GM15510 (cell line): ENCODE results near the gene MRPS18A.

Source experiments
- POLR2A ChIP-seq: IDR thresholded peaks from 3 replicates; pipeline ENCODE4 v1.6.1; 2011; ENCODE audit warnings: borderline replicate concordance; ENCODE audit not compliant: insufficient read length; ENCODE audit errors: extremely low read depth

MRPS18A gene

GRCh38 chr6:43723737-43724295 lies 36.2 kb upstream of the MRPS18A start:
- no peak for TF ChIP-seq POLR2A

GRCh38 chr6:43722920-43723545 lies 35.4 kb upstream of the MRPS18A start:
- no peak for TF ChIP-seq POLR2A

GRCh38 chr6:43720999-43721398 lies 33.4 kb upstream of the MRPS18A start:
- no peak for TF ChIP-seq POLR2A

DNA sequence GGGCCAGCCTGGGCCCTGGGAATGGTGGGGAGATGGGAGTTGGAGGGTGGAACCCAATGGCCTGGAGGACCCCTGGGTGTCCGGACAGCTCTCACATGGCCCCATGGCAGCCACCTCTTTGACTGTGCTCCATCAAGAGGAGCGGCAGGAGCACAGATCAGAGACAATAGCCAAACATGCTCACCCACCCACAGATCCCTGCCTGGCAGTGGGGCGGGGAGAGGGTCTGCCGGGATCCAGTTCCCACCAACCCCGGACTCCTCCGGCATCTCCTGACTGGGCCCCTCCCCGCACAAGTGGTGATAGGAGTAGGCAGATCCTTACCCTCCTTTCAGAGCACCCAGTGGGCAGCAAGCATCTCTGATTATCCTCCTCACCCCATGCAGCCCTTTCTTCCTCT lies 31.9 kb upstream of the MRPS18A start:
- no peak for TF ChIP-seq POLR2A

- TF ChIP-seq POLR2A: no peak
Observed at GRCh38 chr6:43718387-43719105, 31.0 kb upstream of the MRPS18A start.

- TF ChIP-seq POLR2A: no peak
Observed at GRCh38 chr6:43717822-43718221, 30.2 kb upstream of the MRPS18A start.

GRCh38 chr6:43717389-43717788 lies 29.8 kb upstream of the MRPS18A start:
- no peak for TF ChIP-seq POLR2A

DNA sequence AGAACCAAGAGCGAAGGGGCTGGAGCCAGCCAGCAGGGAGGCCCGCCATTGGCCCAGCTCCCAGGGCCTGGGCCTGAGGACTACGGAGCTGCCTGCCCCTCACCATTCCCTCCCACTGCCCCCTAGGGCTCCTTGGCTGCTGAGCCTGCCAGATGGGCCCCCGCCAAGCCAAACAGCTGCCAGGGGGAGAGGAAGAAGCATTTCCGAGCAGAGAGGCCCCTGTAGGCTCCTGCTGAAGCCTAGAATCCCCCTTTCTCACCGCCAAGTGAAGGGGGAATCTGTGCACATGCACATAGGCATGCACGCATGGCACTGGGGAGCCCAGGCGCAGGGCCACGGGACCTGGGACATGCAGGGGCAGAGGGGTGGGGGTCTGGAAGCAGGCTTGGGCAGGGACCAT lies 28.5 kb upstream of the MRPS18A start:
- no peak for TF ChIP-seq POLR2A

DNA sequence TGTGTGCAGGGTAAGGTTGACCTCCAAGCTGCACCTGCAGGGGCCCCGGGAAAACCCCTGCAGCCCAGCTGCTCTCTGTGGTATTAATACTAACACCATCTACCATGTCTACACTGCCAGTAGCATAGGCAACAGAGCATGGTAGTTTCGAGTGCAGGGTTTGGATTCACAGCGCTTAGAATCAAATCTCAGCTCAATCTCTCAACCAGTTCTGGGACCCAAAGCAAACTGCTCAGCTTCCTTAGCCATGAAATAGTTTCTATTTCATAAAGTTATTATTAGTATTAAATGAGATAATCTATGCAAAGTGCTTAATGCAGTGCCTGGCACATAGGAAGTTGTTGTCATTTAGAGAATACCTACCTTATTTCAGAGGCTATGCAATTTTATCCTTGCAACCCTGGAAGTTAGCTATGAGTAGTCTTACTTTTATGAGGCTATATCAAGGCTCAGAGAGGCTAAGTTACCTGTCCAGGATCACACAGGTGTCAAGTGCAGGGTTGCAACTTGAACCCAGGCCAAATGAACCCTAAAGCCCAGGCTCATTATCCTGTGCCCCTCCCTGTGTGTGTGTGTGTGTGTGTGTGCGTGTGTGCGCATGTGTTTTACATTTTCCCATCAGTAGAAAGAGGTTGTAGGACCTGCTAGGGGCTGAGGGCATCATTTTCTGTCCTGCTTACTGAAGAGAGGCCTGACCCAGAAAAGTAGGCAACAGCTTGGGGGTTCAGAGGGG lies 27.6 kb upstream of the MRPS18A start:
- TF ChIP-seq POLR2A: no peak

DNA sequence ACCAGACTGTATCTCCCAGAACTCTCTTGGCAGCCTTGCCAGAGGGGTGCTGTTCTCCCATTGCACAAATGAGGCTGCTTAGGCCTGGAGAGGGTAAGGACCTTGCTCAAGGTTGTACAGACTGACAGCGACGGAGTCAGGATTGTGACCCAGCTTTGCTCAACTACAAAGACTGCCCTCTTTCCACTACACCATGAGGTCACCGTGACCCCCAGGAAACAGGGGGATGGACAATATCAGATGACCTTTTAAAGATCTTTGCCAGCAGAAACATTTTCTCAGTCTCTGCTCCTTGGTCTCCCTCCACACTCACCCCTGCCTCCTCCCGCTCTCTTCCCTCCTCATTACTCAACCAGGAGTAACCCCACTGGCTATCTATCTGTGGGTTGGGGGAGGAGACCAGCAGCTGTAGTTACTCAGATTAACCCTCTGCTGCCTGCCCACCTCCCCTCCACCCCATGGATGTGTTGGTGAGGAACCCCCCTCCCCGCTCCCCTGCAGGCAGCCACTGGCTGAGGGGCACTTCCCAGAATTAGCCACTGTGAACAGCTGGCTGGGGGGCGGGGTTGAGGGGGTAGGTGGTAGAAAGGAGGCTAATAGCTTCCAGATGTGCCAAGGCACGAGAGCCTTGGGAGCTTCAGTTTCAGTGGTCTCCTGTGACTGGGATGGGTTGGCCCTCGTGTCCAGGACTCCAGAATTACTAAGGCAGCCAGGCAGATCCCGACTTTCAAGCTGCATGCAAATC lies 26.9 kb upstream of the MRPS18A start:
- no peak for TF ChIP-seq POLR2A

- TF ChIP-seq POLR2A: no peak
Observed at GRCh38 chr6:43713643-43714310, 26.2 kb upstream of the MRPS18A start.

GRCh38 chr6:43712579-43712978 lies 25.0 kb upstream of the MRPS18A start:
- TF ChIP-seq POLR2A: no peak

DNA sequence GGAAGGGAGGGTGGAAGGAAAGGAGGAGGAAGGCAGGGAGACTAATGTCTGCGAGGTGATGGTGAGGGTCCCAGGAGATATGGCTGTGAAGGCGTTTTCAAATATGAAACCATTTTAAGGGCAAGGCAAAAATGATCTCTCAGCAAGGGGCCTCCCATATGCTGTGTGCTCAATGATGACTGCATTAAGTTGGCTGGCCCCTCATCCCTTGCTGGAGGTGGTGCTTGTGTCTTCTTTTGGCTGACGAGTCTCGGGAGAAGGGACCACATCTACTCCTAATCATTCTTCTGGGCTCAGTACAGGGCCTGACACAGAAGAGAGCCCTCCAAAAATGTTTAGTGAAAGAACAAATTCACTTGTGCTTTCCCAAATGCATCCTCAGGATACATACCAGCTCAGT lies 23.0 kb upstream of the MRPS18A start:
- TF ChIP-seq POLR2A: no peak

DNA sequence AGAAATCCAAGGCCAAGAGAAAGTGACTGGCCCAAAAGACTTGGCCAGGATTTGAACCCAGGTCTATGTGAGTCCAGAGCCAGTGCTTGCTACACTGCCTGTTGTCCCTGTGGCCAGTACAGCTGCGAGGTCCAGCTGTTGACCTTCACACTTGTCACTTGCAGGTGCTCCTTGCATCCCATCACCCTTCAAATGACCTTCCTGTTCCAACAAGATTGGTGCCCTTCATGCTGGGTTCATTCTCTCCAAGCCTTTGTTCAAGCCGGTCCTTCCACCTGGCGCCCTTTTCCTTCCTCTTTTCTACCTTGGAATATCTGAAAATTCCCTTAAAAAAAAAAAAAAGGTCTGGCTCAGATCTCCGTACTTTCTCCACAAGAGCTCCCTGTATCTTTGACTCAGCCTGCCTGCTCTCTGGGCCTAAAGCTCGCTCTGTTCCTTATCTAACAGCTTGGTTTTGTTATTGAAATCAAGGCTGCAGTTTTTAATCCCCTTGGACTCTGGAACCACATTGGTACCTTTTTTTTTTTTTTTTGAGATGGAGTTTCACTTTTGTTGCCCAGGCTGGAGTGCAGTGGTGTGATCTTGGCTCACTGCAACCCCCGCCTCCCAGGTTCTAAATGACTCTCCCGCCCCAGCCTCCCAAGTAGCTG lies 22.2 kb upstream of the MRPS18A start:
- no peak for TF ChIP-seq POLR2A

- TF ChIP-seq POLR2A: no peak
Observed at GRCh38 chr6:43708860-43709653, 21.5 kb upstream of the MRPS18A start.
